Heart left ventricle (tissue), 16 donors: ENCODE data around the gene MAP3K21. TPM values are rescaled to one million over a fixed set of nuclear protein-coding genes. Genes with fewer than 3 reads are reported as not detected.

Experiments
- ATAC-seq, 4 donors: fragments of 200-7000 bp; cut with Tn5 transposase; one replicate each; pipeline ENCODE4 v1.9.1; 2020 to 2022; ENCODE audit warnings: moderate library complexity in 4 of 4, mild to moderate bottlenecking in 3 of 4, moderate number of reproducible peaks in 1 of 4
- DNase-seq, 5 donors: peaks; one replicate each; pipeline ENCODE4 v3.0.0-alpha.2; 2020
- H3K27ac ChIP-seq, 12 donors: fragments of 200-600 bp; sonication (generic) in 4 of 12; one replicate each; pipeline versions ENCODE4 v1.5.0 to v1.8.0; 2016 to 2022; ENCODE audit warnings: mild to moderate bottlenecking in 2 of 12
- H3K27me3 ChIP-seq, 9 donors: fragments of 200-600 bp; sonication (generic) in 2 of 9; one replicate each; pipeline versions ENCODE4 v1.5.1 to v1.8.0; 2016 to 2022; ENCODE audit warnings: mild to moderate bottlenecking in 3 of 9
- H3K36me3 ChIP-seq, 9 donors: fragments of 200-600 bp; sonication (generic) in 2 of 9; one replicate each; pipeline versions ENCODE4 v1.5.0 to v1.8.0; 2018 to 2022; ENCODE audit warnings: mild to moderate bottlenecking in 2 of 9
- H3K4me1 ChIP-seq, 12 donors: fragments of 200-600 bp; sonication (generic) in 4 of 12; one replicate each; pipeline versions ENCODE4 v1.5.0 to v1.8.0; 2016 to 2022; ENCODE audit warnings: mild to moderate bottlenecking in 3 of 12
- H3K4me3 ChIP-seq, 12 donors: fragments of 200-600 bp; sonication (generic) in 4 of 12; one replicate each; pipeline versions ENCODE4 v1.5.0 to v1.8.0; 2017 to 2022; ENCODE audit warnings: mild to moderate bottlenecking in 9 of 12, moderate library complexity in 4 of 12
- H3K9me3 ChIP-seq, 12 donors: fragments of 200-600 bp; sonication (generic) in 4 of 12; one replicate each; pipeline versions ENCODE4 v1.5.0 to v1.8.0; 2016 to 2022; ENCODE audit warnings: mild to moderate bottlenecking in 1 of 12
- POLR2A ChIP-seq, 2 donors: fragments of 450-650 bp; IDR thresholded peaks; one replicate each; pipeline ENCODE4 v1.6.1; 2017; ENCODE audit warnings: antibody characterized with exemption in 2 of 2, mild to moderate bottlenecking in 2 of 2, moderate library complexity in 2 of 2
- WGBS, 4 donors: extraction: QIAGEN DNeasy Blood & Tissue Kit in 2 of 4; methylation state at CpG; one replicate each; pipeline versions ENCODE4 v1.1.5 to v1.1.7; 2013 to 2018; 5-methylcytosine and 5-hydroxymethylcytosine counted together
- intact Hi-C, 10 donors: fragments of 100-400 bp; cut with DNase I; formaldehyde crosslinking; loops; one replicate each; pipeline versions ENCODE4 v1.11.1 to v1.14.2; 2022
- polyA plus RNA-seq, 2 donors: library from polyadenylated mRNA; stranded (reverse); fragments of 200-250 nt; gene quantifications; one replicate each; pipeline ENCODE4 v1.2.3, GENCODE V29; 2013
- total RNA-seq, 9 donors: library from RNA; depleted of rRNA in 2 of 9; stranded (reverse); fragments of >200 nt in 2 of 9; fragmentation: NEBNext Ultra II Directional in 3 of 9; extraction: Animal tissue kit (Norgen Biotek cat#: 25700) in 3 of 9; gene quantifications; one replicate each; pipeline versions ENCODE4 v1.1.0 to v1.2.4, GENCODE V29; 2016 to 2023
- TF ChIP-seq, protein P1 (sequence below), 12 donors: fragments of 200-600 bp; sonication (generic) in 4 of 12; IDR thresholded peaks; one replicate each; pipeline versions ENCODE4 v1.5.0 to v1.8.0; 2018 to 2022; ENCODE audit warnings: antibody characterized with exemption in 12 of 12, mild to moderate bottlenecking in 5 of 12
- donor health status: ischemic (EF 13 %, LVEDD 7.1; RV severe dilation, severe dysfunction).
- donor health status: healthy with polysubstance abuse.
- donor health status: DM: no; HTN: yes; CAD: no.
- donor health status: DM: no; HTN: no; CAD: no.
- donor health status: ischemic (EF 25% LVEDD 6.9; RV normal size, moderate dysfunction).
- donor health status: ischemic (EF 25% LVEDD 5.7; RV mildly dilated, moderate dysfunction).
- donor health status: healthy.
- donor health status: DM: yes; HTN: yes; CAD: no.
- donor health status: ischemic (EF 35%, LVEDD 5.7; RV mildly dilated, moderate dysfunction).
- donor health status: nonischemic (EF 11% LVEDD 7.7; RV severe dilation, severe dysfunction).
- donor health status: DM: yes; HTN: yes; CAD: no.
- donor health status: PGD.
- donor health status: ischemic (EF 29% LVEDD 5.4; RV normal size, mild dysfunction).
- donor health status: nonischemic (EF 23%, LVEDD 6.1; RV moderate dilation, normal function).

The MAP3K21 gene
- total and polyA plus RNA-seq, 11 donors: 0.14 to 0.86 (median 0.23) TPM

- ATAC-seq (no peak), DNase-seq (no peak)
- intact Hi-C loops: loop anchor here in 1 of 10 donors (2.0 kb wide), 1 partner anchor 19 kb away; no protein-coding TSS in a partner anchor
- H3K36me3 ChIP-seq: no peaks in the 10 kb centered on the region
- H3K27me3 ChIP-seq: peaks cover 0 to 11% (median 0%) of the 10 kb centered on the region in 9 donors
- WGBS, 4 donors: 75 to 81% (median 77%) methylated on average over 1 of the region's 1 CpG
- H3K27ac ChIP-seq: no peak overlapping the region
- H3K9me3 ChIP-seq: no peaks in the 10 kb centered on the region
- no peak overlapping the region for H3K4me3 ChIP-seq
- TF ChIP-seq, protein P1, sequence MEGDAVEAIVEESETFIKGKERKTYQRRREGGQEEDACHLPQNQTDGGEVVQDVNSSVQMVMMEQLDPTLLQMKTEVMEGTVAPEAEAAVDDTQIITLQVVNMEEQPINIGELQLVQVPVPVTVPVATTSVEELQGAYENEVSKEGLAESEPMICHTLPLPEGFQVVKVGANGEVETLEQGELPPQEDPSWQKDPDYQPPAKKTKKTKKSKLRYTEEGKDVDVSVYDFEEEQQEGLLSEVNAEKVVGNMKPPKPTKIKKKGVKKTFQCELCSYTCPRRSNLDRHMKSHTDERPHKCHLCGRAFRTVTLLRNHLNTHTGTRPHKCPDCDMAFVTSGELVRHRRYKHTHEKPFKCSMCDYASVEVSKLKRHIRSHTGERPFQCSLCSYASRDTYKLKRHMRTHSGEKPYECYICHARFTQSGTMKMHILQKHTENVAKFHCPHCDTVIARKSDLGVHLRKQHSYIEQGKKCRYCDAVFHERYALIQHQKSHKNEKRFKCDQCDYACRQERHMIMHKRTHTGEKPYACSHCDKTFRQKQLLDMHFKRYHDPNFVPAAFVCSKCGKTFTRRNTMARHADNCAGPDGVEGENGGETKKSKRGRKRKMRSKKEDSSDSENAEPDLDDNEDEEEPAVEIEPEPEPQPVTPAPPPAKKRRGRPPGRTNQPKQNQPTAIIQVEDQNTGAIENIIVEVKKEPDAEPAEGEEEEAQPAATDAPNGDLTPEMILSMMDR (IDR thresholded peaks at IDR 0.05): no peak
- no peak for TF ChIP-seq POLR2A (IDR thresholded peaks at IDR 0.05)
- H3K4me1 ChIP-seq: no peaks in the 10 kb centered on the region
These were observed 11.7 kb upstream of the MAP3K21 start for GRCh38 chr1:233315718-233316301.

DNA sequence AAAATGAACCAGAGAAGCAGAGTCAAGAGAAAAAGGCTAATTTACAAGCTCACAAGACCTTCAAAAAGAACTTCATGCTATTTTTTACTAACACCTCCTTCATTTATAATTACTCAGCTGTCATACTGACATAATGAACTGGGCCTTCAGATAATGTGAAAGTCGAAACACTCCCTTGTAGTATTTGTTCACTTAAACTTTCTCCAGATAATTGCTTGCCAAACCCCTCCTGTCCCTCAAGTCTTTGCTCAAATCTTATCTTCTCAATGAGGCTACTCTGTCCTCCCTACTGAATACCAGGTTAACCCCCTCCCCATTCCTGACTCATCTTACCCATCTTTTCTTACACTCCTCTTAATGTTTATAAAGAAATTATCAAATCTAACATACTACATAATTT is 11.1 kb upstream of the MAP3K21 start:
- H3K27me3 ChIP-seq: peaks cover 0 to 11% (median 0%) of the 10 kb centered on the region in 9 donors
- intact Hi-C loops: loop anchor here in 1 of 10 donors (2.0 kb wide), 1 partner anchor 20 kb away; no protein-coding TSS in a partner anchor
- 48 to 62% (median 58%) methylated on average over 1 of the region's 1 CpG for WGBS, 4 donors
- no peak overlapping the region for H3K27ac ChIP-seq
- no peaks in the 10 kb centered on the region for H3K36me3 ChIP-seq
- no peaks in the 10 kb centered on the region for H3K9me3 ChIP-seq
- DNase-seq (no peak), ATAC-seq (no peak)
- no peak overlapping the region for H3K4me3 ChIP-seq
- TF ChIP-seq, protein P1 (IDR thresholded peaks at IDR 0.05): no peak
- TF ChIP-seq POLR2A (IDR thresholded peaks at IDR 0.05): no peak
- no peaks in the 10 kb centered on the region for H3K4me1 ChIP-seq

- H3K36me3 ChIP-seq: no peaks in the 10 kb centered on the region
- DNase-seq: no peak
- no peak overlapping the region for H3K27ac ChIP-seq
- 64 to 72% (median 69%) methylated on average over 6 of the region's 6 CpGs for WGBS, 4 donors
- ATAC-seq: no peak
- H3K9me3 ChIP-seq: no peaks in the 10 kb centered on the region
- TF ChIP-seq POLR2A (IDR thresholded peaks at IDR 0.05): no peak
- TF ChIP-seq, protein P1 (IDR thresholded peaks at IDR 0.05): no peak
- no peaks in the 10 kb centered on the region for H3K4me1 ChIP-seq
- no peak overlapping the region for H3K4me3 ChIP-seq
- intact Hi-C loops: no loop called here
- H3K27me3 ChIP-seq: peaks cover 0 to 6% (median 0%) of the 10 kb centered on the region in 9 donors
These were observed 8.3 kb upstream of the MAP3K21 start for GRCh38 chr1:233319272-233319671.

- DNase-seq (no peak), ATAC-seq (no peak)
- Histone ChIP-seq H3K4me3 (no peak overlapping the region), H3K36me3 (no peaks in the 10 kb centered on the region), H3K27me3 (peaks cover 0 to 4% (median 0%) of the 10 kb centered on the region in 9 donors), H3K4me1 (no peaks in the 10 kb centered on the region), H3K9me3 (no peaks in the 10 kb centered on the region), H3K27ac (no peak overlapping the region)
- intact Hi-C loops: no loop called here
- WGBS, 4 donors: 75 to 84% (median 78%) methylated on average over 2 of the region's 2 CpGs
- no peak for TF ChIP-seq POLR2A (IDR thresholded peaks at IDR 0.05)
- TF ChIP-seq, protein P1 (IDR thresholded peaks at IDR 0.05): no peak
These were observed 7.5 kb upstream of the MAP3K21 start for GRCh38 chr1:233320023-233320422.
